Loucy (cell line): ENCODE measurements around the gene LRRC4C.

ENCODE experiments used
- EZH2phosphoT487 ChIP-seq: fragments of 200-600 bp; IDR thresholded peaks from 2 replicates; pipeline ENCODE4 v1.6.1; 2018; ENCODE audit warnings: antibody characterized with exemption, mild to moderate bottlenecking, moderate library complexity, borderline replicate concordance
- TF ChIP-seq, protein P1 (sequence below): fragments of 200-600 bp; sonication (generic); conservative IDR thresholded peaks from 2 replicates; pipeline ENCODE4 v1.5.1; 2014; ENCODE audit warnings: mild to moderate bottlenecking, antibody characterized with exemption, low read length

DNA sequence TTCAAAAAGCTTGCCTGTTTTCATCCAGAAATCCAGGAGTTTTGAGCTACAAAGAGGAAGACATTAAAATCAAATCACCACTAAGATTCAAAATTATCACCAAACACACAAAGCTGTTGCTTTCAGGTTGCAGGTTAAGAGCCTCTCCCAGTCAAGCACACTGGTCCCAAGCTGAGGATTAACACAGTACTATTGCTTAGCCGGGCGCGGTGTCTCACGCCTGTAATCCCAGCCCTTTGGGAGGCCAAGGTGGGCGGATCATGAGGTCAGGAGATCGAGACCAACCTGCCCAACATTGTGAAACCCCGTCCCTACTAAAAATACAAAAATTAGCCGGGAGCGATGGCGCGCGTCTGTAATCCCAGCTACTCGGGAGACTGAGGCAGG lies 1165.1 kb downstream of the LRRC4C start:
- TF ChIP-seq, protein P1, sequence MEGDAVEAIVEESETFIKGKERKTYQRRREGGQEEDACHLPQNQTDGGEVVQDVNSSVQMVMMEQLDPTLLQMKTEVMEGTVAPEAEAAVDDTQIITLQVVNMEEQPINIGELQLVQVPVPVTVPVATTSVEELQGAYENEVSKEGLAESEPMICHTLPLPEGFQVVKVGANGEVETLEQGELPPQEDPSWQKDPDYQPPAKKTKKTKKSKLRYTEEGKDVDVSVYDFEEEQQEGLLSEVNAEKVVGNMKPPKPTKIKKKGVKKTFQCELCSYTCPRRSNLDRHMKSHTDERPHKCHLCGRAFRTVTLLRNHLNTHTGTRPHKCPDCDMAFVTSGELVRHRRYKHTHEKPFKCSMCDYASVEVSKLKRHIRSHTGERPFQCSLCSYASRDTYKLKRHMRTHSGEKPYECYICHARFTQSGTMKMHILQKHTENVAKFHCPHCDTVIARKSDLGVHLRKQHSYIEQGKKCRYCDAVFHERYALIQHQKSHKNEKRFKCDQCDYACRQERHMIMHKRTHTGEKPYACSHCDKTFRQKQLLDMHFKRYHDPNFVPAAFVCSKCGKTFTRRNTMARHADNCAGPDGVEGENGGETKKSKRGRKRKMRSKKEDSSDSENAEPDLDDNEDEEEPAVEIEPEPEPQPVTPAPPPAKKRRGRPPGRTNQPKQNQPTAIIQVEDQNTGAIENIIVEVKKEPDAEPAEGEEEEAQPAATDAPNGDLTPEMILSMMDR, result no peak
- no peak for TF ChIP-seq EZH2phosphoT487
